Sigmoid colon (tissue), 7 donors: ENCODE data around the gene TMEM258. TPM values are rescaled to one million over a fixed set of nuclear protein-coding genes. Genes with fewer than 3 reads are reported as not detected.

Experiments
- DNase-seq: peaks from one replicate; pipeline ENCODE4 v3.0.0-alpha.2; 2019
- H3K27ac ChIP-seq, 4 donors: fragments of 200-600 bp; sonication (generic); one replicate each; pipeline ENCODE4 v1.5.1; 2016 to 2019; ENCODE audit warnings: mild to moderate bottlenecking in 1 of 4
- H3K27me3 ChIP-seq, 3 donors: fragments of 200-600 bp; sonication (generic); one replicate each; pipeline ENCODE4 v1.5.1; 2019; ENCODE audit warnings: mild to moderate bottlenecking in 1 of 3
- H3K36me3 ChIP-seq, 4 donors: fragments of 200-600 bp; sonication (generic); one replicate each; pipeline ENCODE4 v1.5.1; 2016 to 2019
- H3K4me1 ChIP-seq, 4 donors: fragments of 200-600 bp; sonication (generic); one replicate each; pipeline ENCODE4 v1.5.1; 2017 to 2019
- H3K4me3 ChIP-seq, 4 donors: fragments of 200-600 bp; sonication (generic); one replicate each; pipeline ENCODE4 v1.5.1; 2017 to 2019; ENCODE audit warnings: mild to moderate bottlenecking in 2 of 4, moderate library complexity in 1 of 4
- H3K9me3 ChIP-seq, 4 donors: fragments of 200-600 bp in 3 of 4; sonication (generic) in 3 of 4; one replicate each; pipeline versions ENCODE4 v1.5.1 to v1.6.1; 2013 to 2019
- CTCF ChIP-seq, 4 experiments: fragments of 450-650 bp in 3 of 4; fragments of 200-600 bp in 1 of 4; IDR thresholded peaks; one replicate each; pipeline ENCODE4 v1.5.1; 2016 to 2019; ENCODE audit warnings: antibody characterized with exemption in 4 of 4, mild to moderate bottlenecking in 3 of 4, moderate library complexity in 2 of 4
- EP300 ChIP-seq, 4 donors: sonication (generic); formaldehyde crosslinking; IDR thresholded peaks; one replicate each; pipeline ENCODE4 v1.6.1; 2017; ENCODE audit warnings: antibody characterized with exemption in 4 of 4
- POLR2A ChIP-seq, 2 donors: fragments of 450-650 bp; IDR thresholded peaks; one replicate each; pipeline ENCODE4 v1.6.1; 2016; ENCODE audit warnings: antibody characterized with exemption in 2 of 2, mild to moderate bottlenecking in 2 of 2, moderate library complexity in 2 of 2
- POLR2AphosphoS5 ChIP-seq, 4 donors: sonication (generic); formaldehyde crosslinking; IDR thresholded peaks; one replicate each; pipeline ENCODE4 v1.6.1; 2017; ENCODE audit warnings: antibody characterized with exemption in 4 of 4
- WGBS, 2 donors: extraction: QIAGEN DNeasy Blood & Tissue Kit; methylation state at CpG; one replicate each; pipeline ENCODE4 v1.1.7; 2013; 5-methylcytosine and 5-hydroxymethylcytosine counted together
- intact Hi-C: fragments of 100-400 bp; cut with DNase I; formaldehyde crosslinking; loops from one replicate; pipeline ENCODE4 v1.15.1; 2023
- polyA plus RNA-seq, 3 donors: library from polyadenylated mRNA; stranded (reverse); fragments of 200-250 nt; gene quantifications; one replicate each; pipeline ENCODE4 v1.2.3, GENCODE V29; 2013
- total RNA-seq, 4 donors: library from RNA; depleted of rRNA; stranded (reverse); fragments of >200 nt; gene quantifications; one replicate each; pipeline ENCODE4 v1.1.0, GENCODE V29; 2016
- donor health status: healthy with polysubstance abuse.
- donor health status: Bipolar disorder and iron deficiency.
- donor health status: healthy.

Gene TMEM258
- total and polyA plus RNA-seq, 7 donors = 39.9 to 224 (median 64.7) TPM

DNA sequence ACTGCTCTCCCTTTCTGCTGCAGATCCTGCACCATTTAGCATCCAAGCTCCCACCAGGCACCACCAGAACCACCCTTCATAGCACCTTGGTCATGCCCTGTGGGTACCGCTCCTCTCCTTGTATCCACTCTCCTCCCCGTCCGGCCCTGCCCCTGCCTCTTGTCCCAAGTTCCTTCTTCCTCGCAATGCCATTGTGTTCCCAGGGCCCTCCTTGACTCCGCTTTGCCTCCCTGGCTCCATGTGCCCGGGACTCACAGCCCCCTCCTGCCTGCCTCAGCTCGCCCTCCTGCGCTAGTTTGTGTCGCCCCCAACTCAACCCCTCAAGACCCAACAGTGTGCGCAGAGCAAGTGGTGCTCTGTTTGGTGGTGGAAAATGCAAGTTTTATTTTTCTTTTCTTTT lies 46.5 kb upstream of the TMEM258 start:
- TF ChIP-seq POLR2AphosphoS5 (IDR thresholded peaks at IDR 0.05) (no peak), CTCF (IDR thresholded peaks at IDR 0.05) (no peak), EP300 (IDR thresholded peaks at IDR 0.05) (no peak), POLR2A (IDR thresholded peaks at IDR 0.05) (no peak)
- Histone ChIP-seq H3K9me3 (no peaks in the 10 kb centered on the region), H3K4me1 (peaks cover 0 to 15% (median 12%) of the 10 kb centered on the region in 4 donors), H3K36me3 (peaks cover 0 to 65% (median 9%) of the 10 kb centered on the region in 4 donors), H3K27me3 (no peaks in the 10 kb centered on the region), H3K4me3 (no peak overlapping the region), H3K27ac (no peak overlapping the region)
- no peak for DNase-seq
- intact Hi-C loops = no loop called here
- 88 to 91% methylated on average over 10 of the region's 10 CpGs for WGBS, 2 donors

- Histone ChIP-seq H3K27me3 (no peaks in the 10 kb centered on the region), H3K36me3 (peaks cover 0 to 61% (median 9%) of the 10 kb centered on the region in 4 donors), H3K9me3 (no peaks in the 10 kb centered on the region), H3K4me1 (peaks cover 0 to 15% (median 12%) of the 10 kb centered on the region in 4 donors), H3K27ac (no peak overlapping the region), H3K4me3 (no peak overlapping the region)
- DNase-seq = no peak
- TF ChIP-seq POLR2A (IDR thresholded peaks at IDR 0.05) = no peak
- TF ChIP-seq CTCF (IDR thresholded peaks at IDR 0.05) = no peak
- no peak for TF ChIP-seq POLR2AphosphoS5 (IDR thresholded peaks at IDR 0.05)
- no peak for TF ChIP-seq EP300 (IDR thresholded peaks at IDR 0.05)
- 87 to 96% methylated on average over 5 of the region's 5 CpGs for WGBS, 2 donors
- intact Hi-C loops = no loop called here
Observed at GRCh38 chr11:61838501-61838900, 46.1 kb upstream of the TMEM258 start.

DNA sequence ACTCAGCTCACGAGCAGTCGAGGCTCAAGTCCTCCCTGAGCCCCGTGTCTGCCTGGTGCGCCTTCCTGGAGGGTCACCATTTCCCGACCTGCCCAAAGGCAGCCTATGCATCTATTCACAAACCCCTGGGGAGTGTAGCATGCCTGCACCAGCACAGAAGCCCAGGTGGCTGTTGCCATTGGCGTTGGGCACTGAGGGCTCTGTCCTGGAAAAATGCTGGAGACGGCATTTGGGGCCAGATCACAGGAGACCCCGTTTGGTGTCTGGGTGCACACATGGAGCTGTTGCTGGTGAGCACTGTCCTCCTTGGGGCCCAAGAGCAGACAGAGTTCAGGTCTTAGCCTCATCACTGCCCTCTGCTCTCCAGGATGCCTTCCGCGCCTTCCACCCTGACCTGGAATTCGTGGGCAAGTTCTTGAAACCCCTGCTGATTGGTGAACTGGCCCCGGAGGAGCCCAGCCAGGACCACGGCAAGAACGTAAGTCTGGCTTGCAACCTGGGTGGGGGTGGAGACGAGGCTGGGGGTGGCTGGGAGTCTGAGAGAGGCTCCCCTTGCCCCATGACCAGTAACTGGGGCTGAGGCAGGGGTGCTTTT lies 45.1 kb upstream of the TMEM258 start:
- no peaks in the 10 kb centered on the region for H3K27me3 ChIP-seq
- intact Hi-C loops = no loop called here
- H3K36me3 ChIP-seq = peaks cover 0 to 51% (median 9%) of the 10 kb centered on the region in 4 donors
- WGBS, 2 donors = 87 to 93% methylated on average over 15 of the region's 15 CpGs
- no peak for DNase-seq
- peaks cover 0 to 15% (median 12%) of the 10 kb centered on the region in 4 donors for H3K4me1 ChIP-seq
- H3K4me3 ChIP-seq = no peak overlapping the region
- no peak for TF ChIP-seq EP300 (IDR thresholded peaks at IDR 0.05)
- TF ChIP-seq CTCF (IDR thresholded peaks at IDR 0.05) = no peak
- H3K27ac ChIP-seq = no peak overlapping the region
- no peaks in the 10 kb centered on the region for H3K9me3 ChIP-seq

DNA sequence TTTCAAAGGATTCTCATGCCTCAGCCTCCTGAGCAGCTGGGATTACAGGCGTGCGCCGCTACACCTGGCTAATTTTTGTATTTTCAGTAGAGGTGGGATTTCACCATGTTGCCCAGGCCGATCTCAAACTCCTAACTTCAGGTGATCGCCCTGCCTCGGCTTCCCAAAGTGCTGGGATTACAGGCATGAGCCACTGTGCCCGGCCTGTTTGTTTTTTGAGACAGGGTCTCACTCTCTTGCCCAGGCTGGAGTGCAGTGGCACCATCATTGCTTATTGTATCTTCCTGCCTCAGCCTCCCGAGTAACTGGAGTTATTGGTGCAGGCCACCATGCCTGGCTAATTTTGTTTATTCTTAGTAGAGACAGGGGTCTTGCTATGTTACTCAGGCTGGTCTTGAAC lies 43.8 kb upstream of the TMEM258 start:
- TF ChIP-seq POLR2A (IDR thresholded peaks at IDR 0.05) (no peak), EP300 (IDR thresholded peaks at IDR 0.05) (no peak), CTCF (IDR thresholded peaks at IDR 0.05) (no peak), POLR2AphosphoS5 (IDR thresholded peaks at IDR 0.05) (no peak)
- DNase-seq = no peak
- Histone ChIP-seq H3K27me3 (no peaks in the 10 kb centered on the region), H3K4me3 (no peak overlapping the region), H3K27ac (peak overlapping the region in 1 of 4 donors; percentile 24), H3K4me1 (peaks cover 0 to 25% (median 14%) of the 10 kb centered on the region in 4 donors), H3K36me3 (peaks cover 0 to 38% (median 8%) of the 10 kb centered on the region in 4 donors), H3K9me3 (no peaks in the 10 kb centered on the region)
- 94 to 95% methylated on average over 8 of the region's 8 CpGs for WGBS, 2 donors
- intact Hi-C loops = no loop called here
